Osteocyte (in vitro differentiated cells): ENCODE results near the gene CHODL. TPM values are rescaled to one million over a fixed set of nuclear protein-coding genes. Genes with fewer than 3 reads are reported as not detected.

Experiments used
- DNase-seq: peaks from one replicate; pipeline ENCODE4 v3.0.0; 2021; ENCODE audit warnings: mixed read lengths; ENCODE audit not compliant: unreplicated experiment; ENCODE audit errors: extremely low spot score
- H3K27ac Mint-ChIP-seq: one replicate; pipeline ENCODE4 v1.8.0; 2021; ENCODE audit warnings: mild to moderate bottlenecking, mixed read lengths; ENCODE audit not compliant: unreplicated experiment
- H3K27me3 Mint-ChIP-seq: one replicate; pipeline ENCODE4 v1.8.0; 2021; ENCODE audit warnings: mixed read lengths; ENCODE audit not compliant: unreplicated experiment
- H3K36me3 Mint-ChIP-seq: one replicate; pipeline ENCODE4 v1.8.0; 2021; ENCODE audit warnings: mixed read lengths; ENCODE audit not compliant: unreplicated experiment
- H3K4me1 Mint-ChIP-seq: one replicate; pipeline ENCODE4 v1.8.0; 2021; ENCODE audit warnings: mixed read lengths; ENCODE audit not compliant: unreplicated experiment
- H3K4me3 Mint-ChIP-seq: one replicate; pipeline ENCODE4 v1.8.0; 2021; ENCODE audit warnings: mild to moderate bottlenecking, moderate library complexity, mixed read lengths; ENCODE audit not compliant: unreplicated experiment
- H3K9me3 Mint-ChIP-seq: one replicate; pipeline ENCODE4 v1.8.0; 2021; ENCODE audit warnings: mixed read lengths; ENCODE audit not compliant: unreplicated experiment
- CTCF ChIP-seq: fragments of 200-600 bp; sonication (generic); IDR thresholded peaks from 2 replicates; pipeline ENCODE4 v1.5.0; 2021; ENCODE audit warnings: antibody characterized with exemption, mild to moderate bottlenecking, moderate library complexity
- total RNA-seq: library from RNA; stranded (reverse); gene quantifications from 2 replicates; pipeline ENCODE4 v1.2.1, GENCODE V29; 2021

CHODL gene
- total RNA-seq, 1 donor from 2014 or later: 0.19 TPM

GRCh38 chr21:18273400-18273799 is 28.8 kb downstream of the CHODL start:
- Mint-ChIP-seq H3K27ac (no peak overlapping the region), H3K4me3 (no peak overlapping the region), H3K9me3 (no peaks in the 10 kb centered on the region), H3K27me3 (no peaks in the 10 kb centered on the region), H3K36me3 (no peaks in the 10 kb centered on the region), H3K4me1 (no peaks in the 10 kb centered on the region)
- no peak for DNase-seq
- no peak for TF ChIP-seq CTCF

GRCh38 chr21:18274370-18274769 is 29.7 kb downstream of the CHODL start:
- Mint-ChIP-seq H3K9me3 (no peaks in the 10 kb centered on the region), H3K4me1 (no peaks in the 10 kb centered on the region), H3K27ac (no peak overlapping the region), H3K27me3 (no peaks in the 10 kb centered on the region), H3K4me3 (no peak overlapping the region), H3K36me3 (no peaks in the 10 kb centered on the region)
- no peak for TF ChIP-seq CTCF
- DNase-seq: no peak

DNA sequence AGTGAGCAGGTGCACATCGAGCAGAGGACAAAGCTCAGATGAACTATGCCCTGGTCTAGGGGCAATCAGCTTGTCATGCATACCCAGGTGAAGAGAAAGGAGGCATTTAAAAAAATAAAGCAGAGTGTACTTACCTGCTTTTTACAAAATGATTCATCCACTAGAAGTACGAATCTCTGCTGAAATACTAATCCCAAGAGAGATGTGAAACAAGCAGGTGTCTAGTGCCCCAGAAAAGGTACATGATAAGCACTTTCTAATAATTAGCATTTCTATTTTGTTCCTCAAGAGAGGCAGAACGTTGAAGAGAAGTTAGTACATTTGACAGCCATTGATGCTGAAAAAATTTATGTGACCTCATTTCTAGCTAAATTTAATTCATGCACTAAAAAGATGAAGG is 31.1 kb downstream of the CHODL start:
- no peak for TF ChIP-seq CTCF
- no peak for DNase-seq
- Mint-ChIP-seq H3K4me3 (no peak overlapping the region), H3K27ac (no peak overlapping the region), H3K9me3 (no peaks in the 10 kb centered on the region), H3K4me1 (no peaks in the 10 kb centered on the region), H3K27me3 (no peaks in the 10 kb centered on the region), H3K36me3 (no peaks in the 10 kb centered on the region)

DNA sequence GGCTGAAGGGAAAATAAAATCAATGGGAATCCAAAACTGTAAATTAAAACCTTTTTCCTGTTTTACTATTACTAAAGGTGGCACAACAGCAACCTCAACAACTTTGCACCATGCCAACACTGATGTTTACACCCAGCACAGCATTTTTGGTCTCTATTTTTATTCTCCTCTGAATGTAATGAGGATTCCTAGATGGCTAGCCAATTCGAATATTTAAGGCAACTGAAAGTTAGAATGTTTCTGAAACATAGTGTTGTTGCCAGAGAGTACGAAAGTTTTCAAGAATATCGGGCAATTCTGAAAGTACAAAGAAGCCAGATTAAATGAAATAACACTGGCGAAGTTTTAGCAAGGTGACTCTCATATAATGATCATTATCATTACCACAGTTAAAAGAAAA is 40.7 kb downstream of the CHODL start:
- Mint-ChIP-seq H3K4me1 (no peaks in the 10 kb centered on the region), H3K9me3 (no peaks in the 10 kb centered on the region), H3K27me3 (peaks cover 6% of the 10 kb centered on the region), H3K36me3 (no peaks in the 10 kb centered on the region), H3K4me3 (no peak overlapping the region), H3K27ac (no peak overlapping the region)
- DNase-seq: no peak
- TF ChIP-seq CTCF: no peak

DNA sequence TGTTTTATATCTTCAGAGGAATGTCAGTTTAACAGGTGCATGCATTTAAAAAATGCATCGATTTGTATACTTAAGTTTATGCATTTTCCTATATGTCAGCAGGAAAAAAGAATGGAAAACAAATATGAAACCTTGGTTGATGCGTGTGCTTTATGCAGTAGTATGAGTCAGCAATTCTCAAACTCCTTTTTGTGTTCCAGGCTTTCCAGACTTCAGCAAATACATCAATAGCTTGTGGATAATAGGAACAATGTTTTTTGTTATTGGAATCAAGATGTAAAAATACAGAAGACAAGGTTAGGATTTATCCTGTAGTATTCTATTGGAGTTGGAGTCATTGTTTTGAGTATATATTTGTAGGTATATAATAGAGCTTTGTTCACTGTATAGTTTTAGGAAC is 45.2 kb downstream of the CHODL start:
- Mint-ChIP-seq H3K36me3 (no peaks in the 10 kb centered on the region), H3K4me1 (no peaks in the 10 kb centered on the region), H3K27me3 (peaks cover 19% of the 10 kb centered on the region), H3K4me3 (no peak overlapping the region), H3K9me3 (no peaks in the 10 kb centered on the region), H3K27ac (no peak overlapping the region)
- no peak for DNase-seq
- TF ChIP-seq CTCF: no peak
